CD4-positive, alpha-beta T cell treated with Interleukin-21 for 1 hour (primary cell): ENCODE measurements around the gene GAL3ST1.
"Not testable (repeated sequence)": the region's sequence is repeated elsewhere in the genome, so short reads cannot be mapped to it uniquely, and the experiment has no call there.

ENCODE experiments used
- DNase-seq: peaks from one replicate; pipeline ENCODE4 v3.0.0-alpha.2; 2020

GAL3ST1 gene

DNA sequence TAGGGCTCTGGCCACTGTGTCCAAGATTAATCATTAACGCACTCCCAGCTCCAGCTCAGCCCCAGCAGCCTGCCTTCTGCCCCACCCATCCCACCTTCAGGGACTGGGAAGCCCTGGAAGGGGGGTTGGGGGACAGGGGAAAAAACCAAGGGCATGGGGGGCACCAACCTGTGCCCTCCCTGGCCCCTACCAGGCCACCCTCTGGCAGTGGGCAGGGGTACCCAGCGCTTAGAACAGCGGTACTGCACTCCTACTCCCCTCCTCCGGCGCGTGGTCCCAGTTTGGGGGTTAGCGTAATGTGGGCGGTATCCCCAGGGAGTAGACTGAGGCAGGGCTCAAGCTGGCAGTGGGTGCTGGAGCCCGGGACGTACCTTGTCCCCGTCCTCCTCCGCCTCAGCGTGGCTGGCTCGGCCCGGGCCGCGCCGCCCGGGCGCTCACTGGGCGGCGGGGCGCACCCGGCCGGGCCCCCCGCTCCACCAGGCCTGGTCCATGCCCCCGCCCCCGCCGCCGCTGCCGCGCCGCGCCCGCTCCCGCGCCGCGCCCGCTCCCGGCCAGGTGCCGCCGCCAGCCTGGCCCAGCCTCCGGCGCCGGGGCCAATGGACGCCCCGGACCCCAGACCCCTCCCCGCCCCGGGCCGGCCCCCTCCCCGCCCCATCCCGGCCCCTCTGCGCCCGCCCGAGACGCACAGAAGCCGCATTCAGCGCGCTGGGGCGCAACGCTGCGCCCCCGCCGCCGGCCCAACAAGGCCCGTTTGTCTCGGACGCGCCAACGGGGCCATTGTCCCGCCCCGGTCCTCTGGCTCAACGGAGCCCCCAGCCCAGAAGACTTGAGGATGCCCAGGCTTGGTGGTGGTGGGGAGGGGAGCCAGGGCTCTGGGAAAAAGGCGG lies at the start of gene GAL3ST1:
TSS of gene GAL3ST1 (minus strand) at position 571 of the 887 bp plus-strand sequence. CDS start 17,273 bp downstream, outside the sequence.
- no peak for DNase-seq

GRCh38 chr22:30619909-30620308 lies 45.4 kb upstream of the GAL3ST1 start:
- not testable (repeated sequence) for DNase-seq

- DNase-seq = no peak
Measured at GRCh38 chr22:30617819-30618218, 43.4 kb upstream of the GAL3ST1 start.

DNA sequence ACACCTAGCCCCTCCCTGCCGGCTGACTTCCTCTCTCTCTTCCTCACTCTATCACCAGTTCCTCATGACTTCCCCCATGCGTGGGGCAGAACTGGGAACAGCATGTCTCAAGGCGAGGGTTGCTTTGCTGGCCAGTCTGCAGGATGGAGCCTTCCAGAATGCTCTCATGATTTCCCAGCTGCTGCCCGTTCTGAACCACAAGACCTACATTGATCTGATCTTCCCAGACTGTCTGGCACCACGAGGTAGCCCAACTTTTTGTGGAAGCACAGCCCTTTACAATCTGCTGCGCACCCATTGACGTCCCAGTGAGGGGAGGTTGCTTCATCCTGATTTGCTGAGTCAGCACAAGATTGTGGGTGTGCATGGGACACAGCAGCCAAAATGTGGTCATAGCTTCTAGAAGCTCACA lies 41.1 kb upstream of the GAL3ST1 start:
- DNase-seq = no peak

GRCh38 chr22:30614879-30615278 lies 40.4 kb upstream of the GAL3ST1 start:
- no peak for DNase-seq

DNA sequence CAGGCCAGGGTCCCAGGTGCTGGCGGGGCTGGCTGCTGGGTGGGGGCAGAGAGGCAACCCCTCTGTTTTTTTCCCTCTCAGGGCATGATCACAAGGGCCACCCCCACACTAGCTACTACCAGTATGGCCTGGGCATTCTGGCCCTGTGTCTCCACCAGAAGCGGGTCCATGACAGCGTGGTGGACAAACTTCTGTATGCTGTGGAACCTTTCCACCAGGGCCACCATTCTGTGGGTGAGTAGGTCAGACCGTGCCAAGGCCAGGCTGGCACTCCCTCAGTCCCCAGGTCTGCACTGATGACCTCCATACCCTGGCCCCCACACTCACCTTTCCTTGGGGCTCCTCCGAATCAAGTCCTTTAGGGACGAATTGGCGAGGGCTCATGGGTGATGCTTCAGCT lies 39.8 kb upstream of the GAL3ST1 start:
- DNase-seq = no peak

- DNase-seq = no peak
Measured at GRCh38 chr22:30612789-30613188, 38.3 kb upstream of the GAL3ST1 start.

DNA sequence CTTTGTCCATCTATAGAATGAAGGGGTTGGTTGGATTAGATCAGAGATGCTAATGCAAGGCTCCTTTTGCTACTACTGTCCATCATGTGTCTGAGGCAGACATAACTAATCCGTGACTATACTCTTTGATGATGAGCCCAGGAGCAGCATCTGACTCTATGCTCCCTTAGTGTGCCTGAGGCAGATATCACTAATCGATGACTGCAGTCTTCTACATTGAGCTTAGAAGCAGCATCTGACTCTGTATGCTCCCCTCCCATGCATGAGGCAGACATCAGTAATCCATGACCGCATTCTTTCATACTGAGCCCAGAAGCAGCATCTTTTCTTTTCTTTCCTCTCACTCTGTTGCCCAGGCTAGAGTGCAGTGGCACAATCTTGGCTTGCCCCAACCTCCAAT lies 36.7 kb upstream of the GAL3ST1 start:
- DNase-seq = no peak

GRCh38 chr22:30610299-30610698 lies 35.8 kb upstream of the GAL3ST1 start:
- DNase-seq = no peak

- peak; percentile 26 for DNase-seq
Measured at GRCh38 chr22:30609260-30610185, 35.1 kb upstream of the GAL3ST1 start.

DNA sequence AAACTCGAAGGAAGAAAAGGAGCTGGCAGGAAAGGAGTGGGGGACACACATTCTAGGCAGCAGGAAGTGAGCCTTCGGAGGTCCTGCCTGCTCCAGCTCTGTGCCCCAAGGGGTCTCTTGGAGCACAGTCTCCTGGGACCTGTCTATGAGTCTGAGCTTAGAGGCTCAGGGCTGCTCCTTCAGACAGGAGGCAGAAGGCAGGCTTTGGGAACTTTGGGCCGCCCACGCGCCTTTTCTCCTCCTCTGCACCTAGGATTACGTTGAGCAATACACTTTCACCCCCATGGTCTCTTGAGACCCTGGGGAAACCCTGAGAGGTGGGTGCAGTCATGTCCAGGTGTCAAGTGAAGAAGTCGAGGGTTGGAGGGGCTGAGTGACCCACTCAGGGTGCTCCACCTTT lies 33.5 kb upstream of the GAL3ST1 start:
- no peak for DNase-seq

DNA sequence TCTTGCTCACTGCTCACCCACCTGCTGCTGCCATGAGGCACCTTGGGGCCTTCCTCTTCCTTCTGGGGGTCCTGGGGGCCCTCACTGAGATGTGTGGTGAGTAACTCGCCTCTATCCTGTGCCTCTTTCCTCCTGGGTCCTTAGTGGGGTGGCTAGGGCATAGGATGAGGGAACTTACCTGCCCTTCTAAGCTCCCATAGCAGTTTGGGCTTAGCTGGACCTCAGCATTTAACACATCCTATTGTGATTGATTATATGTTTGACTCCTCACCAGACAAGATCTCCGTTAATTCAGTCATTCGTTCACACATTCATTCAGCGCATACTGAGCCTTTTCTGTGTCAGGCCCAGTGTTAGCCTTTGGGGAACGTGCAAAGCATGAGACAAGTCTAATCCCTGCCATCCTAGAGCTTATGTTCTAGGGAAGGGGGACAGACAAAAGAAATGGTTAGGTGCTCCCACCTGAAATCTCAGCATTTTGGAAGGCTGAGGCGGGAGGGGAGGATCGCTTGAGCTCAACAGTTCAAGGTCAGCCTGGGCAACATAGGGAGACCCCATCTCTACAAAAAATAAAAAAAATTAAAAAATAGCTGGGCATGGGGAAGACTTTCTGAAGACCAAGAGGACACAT lies 33.0 kb upstream of the GAL3ST1 start:
- DNase-seq = no peak

GRCh38 chr22:30606455-30607299 lies 32.2 kb upstream of the GAL3ST1 start, which contains the start of gene TCN2:
Gene TCN2 (plus strand): TSS chr22:30607174. CDS start chr22:30607332, 158 bp downstream.
- DNase-seq = peak; percentile 25

DNA sequence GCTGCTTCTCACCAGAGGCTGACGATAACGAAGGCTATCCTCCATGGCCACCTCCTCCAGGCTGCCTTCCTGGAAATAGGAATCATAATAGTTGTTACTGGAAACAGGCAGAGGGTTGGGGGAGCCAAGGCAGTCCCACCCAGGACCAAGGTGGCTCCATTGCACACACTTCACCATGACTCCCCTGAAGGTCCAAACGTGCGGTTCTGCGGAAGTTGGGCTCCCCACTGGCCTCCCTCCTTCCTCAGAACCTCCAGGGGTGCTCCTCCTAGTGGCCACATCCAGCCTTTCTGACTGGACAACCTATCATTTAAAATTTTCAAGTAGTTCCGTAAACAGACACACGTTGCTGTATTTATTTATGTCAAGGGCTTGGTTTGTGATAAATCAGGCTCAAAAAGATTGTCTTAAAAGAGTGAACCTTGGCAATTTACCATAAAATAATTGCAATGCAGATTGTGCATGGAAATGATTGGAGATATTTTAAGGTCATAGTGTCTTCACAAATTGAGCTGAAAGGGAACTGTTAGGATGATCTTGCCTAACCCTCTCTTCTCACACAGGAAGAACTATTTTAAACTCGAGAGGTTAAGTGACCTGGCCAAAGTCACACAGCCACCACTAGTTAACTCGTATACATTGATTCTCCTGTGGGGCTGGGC lies 31.1 kb upstream of the GAL3ST1 start:
- DNase-seq = peak; percentile 49

GRCh38 chr22:30604723-30605122 lies 30.3 kb upstream of the GAL3ST1 start:
- DNase-seq = no peak

DNA sequence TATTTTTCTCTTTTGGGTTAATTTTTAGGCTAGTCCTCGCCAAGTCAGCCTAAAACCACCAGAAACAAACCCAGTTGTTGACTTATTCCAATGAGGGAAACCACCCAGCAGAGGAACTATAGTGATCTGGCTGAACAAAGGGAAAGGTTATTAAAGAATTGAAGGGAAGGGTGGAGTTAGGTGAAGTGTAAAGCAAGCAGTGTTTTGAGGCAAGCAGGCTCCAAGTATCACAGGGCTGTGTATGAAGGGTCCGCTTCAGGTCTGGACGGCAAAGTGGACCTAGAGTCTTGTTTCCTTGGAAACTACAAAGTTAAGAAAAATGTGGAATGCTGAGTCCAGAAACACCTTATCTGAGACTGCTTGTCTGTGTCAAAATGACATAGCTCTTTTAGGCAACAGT lies 29.3 kb upstream of the GAL3ST1 start:
- DNase-seq = no peak

DNA sequence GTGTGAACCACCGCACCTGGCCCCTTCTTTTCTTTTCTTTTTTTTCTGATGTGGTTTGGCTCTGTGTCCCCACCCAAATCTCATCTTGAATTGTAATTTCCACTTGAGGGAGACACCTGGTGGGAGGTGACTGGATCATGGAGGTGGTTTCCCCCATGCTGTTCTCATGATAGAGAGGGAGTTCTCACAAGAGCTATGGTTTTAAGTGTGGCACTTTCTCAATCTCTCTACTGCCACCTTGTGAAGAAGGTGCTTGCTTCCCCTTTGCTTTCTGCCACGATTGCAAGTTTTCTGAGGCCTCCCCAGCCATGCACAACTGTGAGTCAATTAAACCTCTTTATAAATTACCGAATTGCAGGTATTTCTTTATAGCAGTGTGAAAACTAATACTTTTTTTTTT lies 27.6 kb upstream of the GAL3ST1 start:
- DNase-seq = peak; percentile 32

- DNase-seq = no peak
Measured at GRCh38 chr22:30601464-30601863, 27.0 kb upstream of the GAL3ST1 start.

DNA sequence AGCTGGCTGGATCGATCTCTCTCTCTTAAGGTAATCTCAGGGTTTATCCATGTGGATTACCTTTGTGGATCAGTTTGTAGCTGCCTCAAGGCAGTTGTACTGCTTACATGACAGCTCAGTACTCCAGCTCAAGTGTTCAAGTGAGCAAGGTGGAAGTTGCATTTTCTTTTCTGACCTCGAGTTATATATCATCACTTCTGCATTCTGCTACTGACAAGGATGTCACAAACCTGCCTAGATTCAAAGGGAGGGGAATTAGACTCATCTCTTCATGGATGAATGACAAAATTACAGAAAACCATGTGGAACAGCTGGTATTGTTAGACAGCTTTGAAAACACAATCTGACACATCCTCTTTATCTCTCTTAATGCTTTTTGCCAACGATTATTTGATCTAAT lies 26.5 kb upstream of the GAL3ST1 start:
- DNase-seq = no peak

DNA sequence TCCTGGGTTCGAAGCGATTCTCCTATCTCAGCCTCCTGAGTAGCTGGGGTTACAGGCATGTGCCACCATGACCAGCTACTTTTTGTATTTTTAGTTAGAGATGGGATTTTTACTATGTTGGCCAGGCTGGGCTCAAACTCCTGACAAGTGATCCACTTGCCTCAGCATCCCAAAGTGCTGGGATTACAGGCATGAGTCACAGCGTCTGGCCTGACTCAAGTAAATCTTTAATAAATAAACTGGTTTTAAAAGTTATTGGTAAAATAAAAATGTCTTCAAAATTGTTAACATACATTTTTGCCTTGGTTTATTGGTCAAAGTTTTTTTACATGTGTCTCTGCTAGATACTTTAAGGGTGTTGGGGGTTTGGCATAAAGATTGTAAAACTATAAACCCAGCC lies 24.5 kb upstream of the GAL3ST1 start:
- DNase-seq = no peak

GRCh38 chr22:30596886-30597285 lies 22.4 kb upstream of the GAL3ST1 start:
- no peak for DNase-seq

DNA sequence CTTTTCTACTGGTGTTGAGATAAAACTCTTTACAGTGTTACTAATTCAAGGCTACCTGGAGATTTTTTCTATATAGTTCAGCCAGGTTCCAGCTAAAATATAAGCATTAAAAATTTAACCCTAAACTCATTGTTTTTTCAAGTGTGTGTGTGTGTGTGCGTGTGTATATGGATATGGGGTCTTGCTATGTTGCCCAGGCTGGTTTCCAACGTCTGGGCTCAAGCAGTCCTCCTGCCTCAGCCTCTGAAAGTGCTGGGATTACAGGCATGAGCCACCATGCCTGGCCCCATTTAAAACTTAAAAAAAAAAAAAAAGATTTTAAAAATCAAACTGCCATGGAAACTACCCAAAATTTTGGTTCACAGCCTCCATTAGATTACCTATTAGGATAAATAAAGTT lies 21.7 kb upstream of the GAL3ST1 start:
- DNase-seq = no peak
